Activated T-cell treated with anti-CD3 and anti-CD28 coated beads, Interleukin-2, amount 50 U/mL, for 24 hours (primary cell): ENCODE results near the gene GRID2.

ENCODE experiments used
- DNase-seq: peaks from one replicate; pipeline ENCODE4 v3.0.0-alpha.2; 2020
- H3K27ac Mint-ChIP-seq: 2 replicates; pipeline ENCODE4 v1.8.0; 2020; ENCODE audit warnings: mild to moderate bottlenecking, mixed read lengths
- H3K27me3 Mint-ChIP-seq: 2 replicates; pipeline ENCODE4 v1.8.0; 2020; ENCODE audit warnings: mixed read lengths
- H3K36me3 Mint-ChIP-seq: 2 replicates; pipeline ENCODE4 v1.8.0; 2020; ENCODE audit warnings: low read depth, mixed read lengths
- H3K4me1 Mint-ChIP-seq: 2 replicates; pipeline ENCODE4 v1.8.0; 2020; ENCODE audit warnings: low read depth, mixed read lengths
- H3K4me3 Mint-ChIP-seq: 2 replicates; pipeline ENCODE4 v1.8.0; 2020; ENCODE audit warnings: mild to moderate bottlenecking, moderate library complexity, mixed read lengths
- H3K9me3 Mint-ChIP-seq: 2 replicates; pipeline ENCODE4 v1.8.0; 2020; ENCODE audit warnings: mixed read lengths

The GRID2 gene

DNA sequence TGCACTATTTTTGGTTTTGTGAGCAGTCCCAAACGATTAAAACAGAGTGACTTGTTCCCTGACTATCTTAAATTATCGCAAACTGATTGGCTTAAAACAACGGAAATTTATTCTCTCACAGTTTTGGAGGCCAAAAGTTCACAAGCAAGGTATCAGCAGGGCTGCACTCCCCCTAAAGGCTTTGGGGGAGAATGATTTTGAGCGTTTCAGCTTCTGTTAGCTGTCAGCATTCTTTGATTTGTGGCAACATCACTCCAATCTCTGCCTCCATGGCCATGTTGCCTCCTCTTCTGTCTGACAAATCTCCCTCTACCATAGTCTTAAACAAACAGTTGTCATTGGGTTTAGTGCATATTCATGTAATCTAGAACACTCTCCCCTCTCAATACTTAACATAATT is 1065.2 kb downstream of the GRID2 start:
- no peak for DNase-seq
- Mint-ChIP-seq H3K9me3 (peaks cover 6% of the 10 kb centered on the region), H3K27me3 (no peaks in the 10 kb centered on the region), H3K36me3 (no peaks in the 10 kb centered on the region), H3K4me3 (no peak overlapping the region), H3K27ac (no peak overlapping the region), H3K4me1 (no peaks in the 10 kb centered on the region)

DNA sequence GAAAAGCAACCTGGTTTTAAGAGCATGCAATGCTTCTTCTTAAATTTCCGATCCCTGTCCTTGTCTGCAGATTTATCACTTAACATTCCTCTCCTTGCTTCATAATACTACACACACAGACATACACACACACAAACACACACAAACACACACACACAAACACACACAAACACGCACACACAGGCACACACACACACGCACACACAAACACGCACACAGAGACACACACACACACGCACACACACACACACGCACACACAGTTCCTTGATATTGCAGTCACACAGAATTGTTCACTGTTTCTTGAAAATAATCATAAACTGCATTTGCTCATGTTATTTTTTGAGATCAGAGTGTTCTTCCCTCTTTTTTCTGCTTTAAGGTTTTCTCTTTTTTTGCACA is 1066.5 kb downstream of the GRID2 start:
- DNase-seq, result no peak
- no peak overlapping the region for H3K4me3 Mint-ChIP-seq
- H3K36me3 Mint-ChIP-seq, result no peaks in the 10 kb centered on the region
- no peaks in the 10 kb centered on the region for H3K4me1 Mint-ChIP-seq
- H3K27me3 Mint-ChIP-seq, result no peaks in the 10 kb centered on the region
- peaks cover 6% of the 10 kb centered on the region for H3K9me3 Mint-ChIP-seq
- H3K27ac Mint-ChIP-seq, result no peak overlapping the region

DNA sequence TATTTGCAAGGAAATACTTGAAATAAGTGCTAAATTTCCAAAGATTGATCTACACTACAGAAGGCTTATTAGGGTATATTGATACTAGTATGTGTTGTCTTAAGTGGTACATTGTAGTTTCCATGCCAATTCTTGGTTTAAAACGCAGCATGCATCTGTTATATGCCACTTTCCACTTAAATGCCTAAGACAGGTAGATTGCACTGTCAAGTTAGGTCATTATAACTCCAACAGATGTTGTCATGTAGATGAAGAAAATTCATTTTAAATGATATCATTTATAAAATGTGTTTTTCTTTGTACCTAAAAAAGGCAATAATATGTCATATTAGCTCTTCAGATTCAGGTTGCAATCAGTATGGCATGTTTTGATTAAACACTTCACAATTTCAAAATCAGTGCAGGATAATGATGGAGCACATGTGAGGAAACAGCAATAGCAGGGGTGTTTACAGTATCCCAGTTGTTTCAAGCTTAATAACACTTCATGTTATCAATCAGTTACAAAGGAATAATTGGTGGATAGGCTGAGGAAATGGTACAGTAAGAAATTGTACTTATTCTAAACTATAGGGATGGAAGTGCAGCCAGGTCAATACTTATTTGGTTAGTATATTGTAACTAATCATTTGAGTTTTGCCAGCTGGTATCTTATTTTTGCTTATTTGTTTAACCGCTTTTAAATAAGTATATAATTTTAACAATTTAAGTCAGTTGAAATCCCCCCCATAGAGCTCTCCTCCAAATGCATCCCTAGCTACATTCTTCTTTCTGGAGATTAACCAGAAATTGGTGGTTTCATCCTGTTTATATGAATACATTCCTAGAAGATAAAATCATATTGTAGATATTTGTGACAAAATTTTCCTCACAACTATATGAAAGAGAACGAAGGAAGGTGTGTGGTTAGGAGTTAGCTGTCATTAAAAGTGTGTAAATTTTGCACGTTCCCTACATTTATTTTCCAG is 1070.4 kb downstream of the GRID2 start:
- DNase-seq, result no peak
- H3K27ac Mint-ChIP-seq, result no peak overlapping the region
- H3K4me3 Mint-ChIP-seq, result no peak overlapping the region
- H3K27me3 Mint-ChIP-seq, result no peaks in the 10 kb centered on the region
- H3K9me3 Mint-ChIP-seq, result peaks cover 9% of the 10 kb centered on the region
- no peaks in the 10 kb centered on the region for H3K36me3 Mint-ChIP-seq
- no peaks in the 10 kb centered on the region for H3K4me1 Mint-ChIP-seq

DNA sequence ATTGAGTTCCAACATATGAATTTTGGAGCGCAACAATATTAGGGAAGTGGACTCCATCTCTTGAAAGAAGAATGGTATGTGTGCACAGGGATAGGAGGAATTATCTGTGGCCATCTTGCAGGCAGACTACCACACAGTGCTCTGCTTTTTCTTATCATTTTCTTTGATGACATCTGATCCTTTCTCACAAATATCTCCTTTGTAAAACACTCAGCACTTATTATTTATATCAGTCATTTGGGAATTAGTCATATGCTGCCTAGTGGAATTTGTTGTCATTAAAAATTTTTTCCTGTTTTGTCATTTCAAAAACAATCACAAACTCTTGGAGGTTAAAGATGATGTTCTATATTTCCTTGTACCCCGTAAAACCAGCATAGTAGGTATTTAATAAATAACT is 1080.5 kb downstream of the GRID2 start:
- H3K4me3 Mint-ChIP-seq, result no peak overlapping the region
- H3K9me3 Mint-ChIP-seq, result peaks cover 2% of the 10 kb centered on the region
- DNase-seq, result no peak
- H3K36me3 Mint-ChIP-seq, result no peaks in the 10 kb centered on the region
- H3K27ac Mint-ChIP-seq, result no peak overlapping the region
- no peaks in the 10 kb centered on the region for H3K4me1 Mint-ChIP-seq
- no peaks in the 10 kb centered on the region for H3K27me3 Mint-ChIP-seq

DNA sequence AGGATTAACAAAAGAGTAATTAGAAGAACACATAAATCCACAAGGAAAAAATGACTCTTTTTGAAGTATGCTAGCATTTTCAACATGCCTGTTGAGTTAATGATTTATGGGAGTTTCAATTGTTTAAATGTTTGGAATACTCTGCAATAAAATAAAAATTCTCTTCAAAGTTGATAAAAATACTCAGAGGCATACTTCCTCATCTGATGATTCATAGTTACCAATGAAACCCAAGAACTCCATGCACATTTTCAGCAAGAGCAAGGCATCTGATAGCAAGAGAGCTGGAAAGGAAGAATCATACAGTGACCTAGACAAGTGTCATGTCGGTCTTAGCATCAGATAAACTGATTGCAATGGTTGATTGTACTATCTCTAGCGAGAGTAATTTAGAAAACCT is 1081.1 kb downstream of the GRID2 start:
- Mint-ChIP-seq H3K36me3 (no peaks in the 10 kb centered on the region), H3K4me3 (no peak overlapping the region), H3K27ac (no peak overlapping the region), H3K9me3 (peaks cover 2% of the 10 kb centered on the region), H3K4me1 (no peaks in the 10 kb centered on the region), H3K27me3 (no peaks in the 10 kb centered on the region)
- DNase-seq, result no peak

DNA sequence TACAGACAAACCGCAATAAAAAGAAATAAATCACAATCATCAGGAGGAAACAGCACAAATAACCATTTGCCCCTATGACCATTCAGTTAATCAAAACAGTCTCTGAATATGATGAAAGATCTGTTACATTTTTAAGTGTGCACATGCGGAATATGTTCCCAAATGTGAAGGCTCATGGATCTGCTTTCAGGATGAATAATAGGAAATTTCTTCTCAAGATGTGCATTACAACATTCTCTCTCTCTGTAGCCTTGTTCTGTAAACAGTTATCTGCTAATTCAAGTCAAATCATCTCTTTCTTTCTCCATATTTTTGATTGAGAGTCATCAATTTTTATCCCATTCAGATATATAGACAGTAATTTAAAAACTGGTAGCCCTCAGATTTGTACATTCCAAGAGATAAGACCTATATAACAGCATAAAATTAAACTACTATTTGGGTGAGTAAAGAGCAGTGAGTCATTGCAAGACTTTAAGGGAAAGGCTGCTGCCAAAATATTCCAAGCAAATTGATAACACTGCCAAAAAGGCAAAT is 1090.8 kb downstream of the GRID2 start:
- no peaks in the 10 kb centered on the region for H3K36me3 Mint-ChIP-seq
- H3K27ac Mint-ChIP-seq, result no peak overlapping the region
- no peaks in the 10 kb centered on the region for H3K27me3 Mint-ChIP-seq
- no peak for DNase-seq
- H3K9me3 Mint-ChIP-seq, result peaks cover 5% of the 10 kb centered on the region
- H3K4me3 Mint-ChIP-seq, result no peak overlapping the region
- no peaks in the 10 kb centered on the region for H3K4me1 Mint-ChIP-seq

DNA sequence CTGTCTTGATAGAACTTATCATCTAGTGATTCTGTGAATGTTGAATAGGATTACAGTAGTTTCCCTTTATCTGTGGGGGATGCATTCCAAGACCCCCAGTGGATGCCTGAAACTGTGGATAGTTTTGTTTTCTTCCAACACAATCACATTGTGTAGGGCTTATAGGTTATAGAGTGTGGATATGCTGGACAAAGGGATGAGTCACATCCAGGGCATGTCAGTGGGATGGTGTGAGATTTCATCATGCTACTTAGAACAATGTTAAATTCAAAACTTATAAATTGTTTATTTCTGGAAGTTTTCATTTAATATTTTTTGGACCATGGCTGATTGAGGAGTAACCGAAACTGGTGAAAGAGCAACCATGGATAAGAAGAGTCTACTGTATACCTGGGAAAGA is 1092.5 kb downstream of the GRID2 start:
- Mint-ChIP-seq H3K9me3 (peaks cover 5% of the 10 kb centered on the region), H3K4me1 (no peaks in the 10 kb centered on the region), H3K4me3 (no peak overlapping the region), H3K27ac (no peak overlapping the region), H3K27me3 (no peaks in the 10 kb centered on the region), H3K36me3 (no peaks in the 10 kb centered on the region)
- no peak for DNase-seq

DNA sequence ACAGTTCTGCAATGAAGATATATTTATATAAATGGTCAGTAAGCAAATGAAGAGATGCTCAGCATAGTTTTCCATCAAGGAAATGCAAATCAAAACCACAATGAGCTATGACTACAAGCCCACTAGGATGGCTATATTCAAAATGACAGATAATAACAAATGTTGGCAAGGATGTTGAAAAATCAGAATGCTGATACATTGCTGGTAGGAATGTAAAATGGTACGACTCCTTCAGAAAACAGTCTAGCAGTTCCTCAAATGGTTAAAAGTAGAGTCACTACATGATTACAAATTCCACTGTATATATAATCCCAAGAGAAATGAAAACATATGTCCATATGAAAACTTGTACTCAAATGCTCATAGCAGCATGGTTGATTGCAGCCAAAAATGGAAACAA is 1099.8 kb downstream of the GRID2 start:
- Mint-ChIP-seq H3K4me3 (no peak overlapping the region), H3K27ac (no peak overlapping the region), H3K9me3 (peaks cover 7% of the 10 kb centered on the region), H3K36me3 (no peaks in the 10 kb centered on the region), H3K4me1 (no peaks in the 10 kb centered on the region), H3K27me3 (no peaks in the 10 kb centered on the region)
- DNase-seq, result no peak

DNA sequence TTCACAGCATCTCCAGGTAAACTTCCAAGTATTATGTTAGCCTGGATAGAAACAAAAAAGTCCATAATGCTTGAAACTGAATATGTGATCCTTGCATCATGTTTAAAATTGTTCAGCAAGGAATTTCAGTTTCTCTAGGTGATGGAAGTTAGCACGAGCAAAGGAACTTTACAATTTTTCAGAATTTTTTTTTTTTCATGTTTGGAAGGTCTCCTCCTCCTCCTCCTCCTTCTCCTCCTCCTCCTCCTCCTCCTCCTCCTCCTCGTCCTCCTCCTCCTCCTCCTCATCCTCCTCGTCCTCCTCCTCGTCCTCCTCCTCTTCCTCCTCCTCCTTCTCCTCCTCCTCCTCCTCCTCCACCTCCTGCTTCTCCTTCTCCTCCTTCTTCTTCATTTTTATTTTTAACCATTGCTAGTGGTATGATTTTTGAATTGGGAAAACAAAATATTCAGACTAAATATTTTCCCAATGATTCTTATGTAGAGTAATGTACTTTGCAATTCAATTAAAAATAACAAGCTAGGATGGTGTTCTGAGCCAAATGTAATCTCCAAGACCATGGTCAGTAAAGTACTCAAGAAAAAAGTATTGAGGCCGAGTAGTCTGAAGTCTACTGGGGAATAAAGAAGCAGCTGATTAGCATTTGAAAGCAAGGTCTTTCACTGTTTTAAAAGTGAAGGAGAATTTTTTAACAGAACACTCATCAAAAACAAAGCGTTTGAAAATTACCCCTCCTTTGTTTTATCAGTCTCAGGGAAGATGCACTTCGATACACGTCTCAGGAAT is 1103.9 kb downstream of the GRID2 start:
- Mint-ChIP-seq H3K4me3 (no peak overlapping the region), H3K27me3 (no peaks in the 10 kb centered on the region), H3K4me1 (no peaks in the 10 kb centered on the region), H3K27ac (no peak overlapping the region), H3K9me3 (peaks cover 7% of the 10 kb centered on the region), H3K36me3 (no peaks in the 10 kb centered on the region)
- DNase-seq, result no peak

DNA sequence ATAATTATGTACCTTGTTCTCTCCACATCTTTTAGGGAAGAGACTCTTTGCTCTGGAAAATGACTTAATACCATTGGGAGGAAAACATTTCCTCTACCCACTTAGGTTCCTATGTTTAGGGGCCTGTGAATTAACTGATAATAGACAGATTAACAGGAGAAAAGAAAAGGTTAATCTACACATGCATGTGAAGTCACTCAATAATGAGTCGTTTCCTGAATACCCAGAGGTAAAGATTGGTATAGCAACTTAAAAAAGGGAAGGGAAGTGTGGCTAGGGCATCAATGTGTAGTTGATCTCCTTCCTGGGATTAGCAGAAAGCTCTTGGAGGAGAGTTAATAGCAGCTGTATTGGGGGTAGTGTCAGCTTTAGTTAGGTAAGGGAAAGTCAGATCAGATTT is 1105.3 kb downstream of the GRID2 start:
- Mint-ChIP-seq H3K27ac (no peak overlapping the region), H3K27me3 (no peaks in the 10 kb centered on the region), H3K9me3 (peaks cover 6% of the 10 kb centered on the region), H3K4me1 (no peaks in the 10 kb centered on the region), H3K4me3 (no peak overlapping the region), H3K36me3 (no peaks in the 10 kb centered on the region)
- DNase-seq, result no peak

DNA sequence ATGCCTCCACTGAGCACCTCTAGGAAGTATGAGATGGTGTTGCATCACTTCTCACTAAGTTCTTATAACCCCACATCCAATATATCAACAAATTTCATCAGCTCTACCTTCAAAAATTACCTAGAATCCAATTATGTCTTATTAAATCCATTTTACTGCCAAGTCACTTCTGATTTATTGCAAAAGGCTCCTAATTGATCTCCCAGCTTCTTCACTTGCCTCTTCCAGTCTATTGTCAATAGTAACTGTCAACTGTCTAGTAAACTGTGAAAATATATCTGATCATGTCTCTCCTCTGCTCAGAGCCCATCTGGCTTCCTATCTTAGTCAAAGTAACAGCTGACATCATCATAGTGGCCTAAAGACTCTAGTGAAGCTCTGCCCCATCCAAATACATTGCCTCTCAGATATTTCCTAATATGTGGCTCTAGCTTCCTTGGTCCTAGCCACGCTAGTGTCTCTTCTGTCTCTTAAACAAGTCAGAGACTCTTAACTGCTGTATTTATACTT is 1110.3 kb downstream of the GRID2 start:
- Mint-ChIP-seq H3K9me3 (no peaks in the 10 kb centered on the region), H3K4me1 (no peaks in the 10 kb centered on the region), H3K4me3 (no peak overlapping the region), H3K36me3 (no peaks in the 10 kb centered on the region), H3K27ac (no peak overlapping the region), H3K27me3 (no peaks in the 10 kb centered on the region)
- DNase-seq, result no peak

DNA sequence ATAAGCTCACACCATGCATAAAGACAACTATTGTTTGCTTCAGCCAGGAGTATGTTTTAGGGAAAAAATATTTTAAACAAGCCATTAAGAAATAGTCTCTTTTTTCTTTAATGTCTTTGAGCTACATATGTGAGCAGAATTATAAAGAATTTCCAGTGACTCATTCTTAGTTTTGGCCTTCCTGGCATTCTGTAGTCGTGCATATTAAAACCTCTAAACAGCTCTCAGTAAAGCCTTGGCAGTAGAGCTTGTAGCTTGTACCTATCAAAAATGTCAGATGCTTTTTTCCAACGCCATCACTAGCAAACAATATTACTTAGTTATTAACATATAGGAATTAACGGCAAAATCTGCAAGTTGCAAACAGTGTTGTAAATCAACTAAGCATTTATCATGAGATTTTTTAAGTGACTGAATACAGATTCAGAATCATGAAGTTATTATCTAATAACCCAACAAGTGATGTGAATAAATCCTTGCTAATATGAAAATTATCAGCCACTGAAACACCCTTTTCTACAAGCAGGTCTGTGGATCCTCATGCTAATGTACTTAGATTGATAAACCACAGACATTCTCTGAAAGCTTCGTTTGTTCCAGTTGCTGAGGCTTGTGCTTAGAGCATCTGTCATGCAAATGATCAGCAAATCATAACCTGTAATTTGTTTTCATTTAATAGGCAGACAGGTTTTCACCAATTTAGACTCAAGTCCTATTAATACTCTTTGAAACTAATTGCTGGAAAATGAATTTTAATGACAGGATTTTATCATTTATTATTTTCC is 1112.8 kb downstream of the GRID2 start:
- Mint-ChIP-seq H3K36me3 (no peaks in the 10 kb centered on the region), H3K9me3 (peaks cover 3% of the 10 kb centered on the region), H3K27ac (no peak overlapping the region)

DNA sequence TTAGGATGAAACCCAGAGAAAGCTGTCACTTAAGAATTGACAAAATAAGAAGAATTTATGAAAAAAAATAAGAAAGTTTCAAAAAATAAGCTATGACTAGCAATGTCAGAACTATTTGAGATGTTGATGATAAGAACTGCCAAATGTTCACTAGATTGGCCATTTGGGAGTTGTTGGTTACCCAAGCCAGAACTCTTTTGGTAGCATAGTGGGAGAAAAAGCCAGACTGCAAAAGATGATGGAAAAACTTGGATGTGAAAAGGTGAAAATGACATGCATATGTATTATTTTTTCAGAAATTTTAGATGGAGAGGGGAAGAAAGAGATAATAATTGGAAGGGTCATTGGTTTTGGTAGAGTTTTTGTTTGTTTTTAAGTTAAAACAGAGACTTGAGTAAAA is 1127.6 kb downstream of the GRID2 start:
- no peaks in the 10 kb centered on the region for H3K4me1 Mint-ChIP-seq
- no peaks in the 10 kb centered on the region for H3K36me3 Mint-ChIP-seq
- H3K27me3 Mint-ChIP-seq, result no peaks in the 10 kb centered on the region
- peaks cover 9% of the 10 kb centered on the region for H3K9me3 Mint-ChIP-seq
- H3K27ac Mint-ChIP-seq, result no peak overlapping the region
- DNase-seq, result no peak
- no peak overlapping the region for H3K4me3 Mint-ChIP-seq

More for the DNA sequence above, 1112.8 kb downstream of the GRID2 start:
- H3K27me3 Mint-ChIP-seq, result no peaks in the 10 kb centered on the region
- no peak overlapping the region for H3K4me3 Mint-ChIP-seq
- no peak for DNase-seq
- H3K4me1 Mint-ChIP-seq, result no peaks in the 10 kb centered on the region

DNA sequence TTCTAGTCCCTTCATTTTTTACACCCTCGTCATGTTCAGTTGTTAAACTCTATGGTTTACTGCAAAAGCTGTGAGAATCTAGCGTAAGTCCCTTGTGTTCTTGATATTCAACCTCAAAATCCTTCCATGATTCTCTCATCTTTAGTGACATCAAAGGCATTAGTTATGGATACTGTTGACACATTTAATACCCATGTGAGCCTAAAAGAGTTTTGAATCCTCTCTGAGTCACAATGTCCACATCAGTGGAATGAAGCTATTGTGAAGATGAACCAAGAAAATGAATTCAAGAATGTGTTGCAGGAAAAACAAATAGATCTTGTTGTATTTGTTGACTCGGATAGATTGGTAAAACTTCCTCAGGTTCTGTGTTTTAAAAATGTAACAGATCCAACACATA is 1130.1 kb downstream of the GRID2 start:
- H3K9me3 Mint-ChIP-seq, result peaks cover 11% of the 10 kb centered on the region
- no peaks in the 10 kb centered on the region for H3K36me3 Mint-ChIP-seq
- H3K4me1 Mint-ChIP-seq, result no peaks in the 10 kb centered on the region
- H3K27ac Mint-ChIP-seq, result no peak overlapping the region
- no peak overlapping the region for H3K4me3 Mint-ChIP-seq
- no peaks in the 10 kb centered on the region for H3K27me3 Mint-ChIP-seq
- no peak for DNase-seq
